K562 (cell line): ENCODE data around the gene BCKDHB. TPM values are rescaled to one million over a fixed set of nuclear protein-coding genes. Genes with fewer than 3 reads are reported as not detected.
A peak's percentile ranks its signal among the peaks of the same experiment; 100 is the strongest.

Experiments used
- ATAC-seq: fragments of 200-7000 bp; cut with Tn5 transposase; 3 replicates; pipeline ENCODE4 v1.9.1; 2020; ENCODE audit warnings: moderate library complexity
- BruUV-seq: library from RNA; stranded (reverse); fragments of 400-500 nt; replicated peaks from 2 replicates; lab custom pipeline; 2021; lab: Mats Ljungman, UMichigan
- CTCF ChIA-PET: fragments of 300-600 bp; formaldehyde crosslinking; extraction: SDS; loops from one replicate; lab custom pipeline; 2021; ENCODE audit warnings: low intra/inter-chr PET ratio; lab: Yijun Ruan, JAX
- POLR2A ChIA-PET: fragments of 300-600, 350-650 bp; sonication (Branson Sonifier 250); formaldehyde crosslinking; extraction: SDS; loops from one replicate; lab custom pipeline; 2021; ENCODE audit warnings: antibody characterized with exemption, inconsistent platforms; lab: Yijun Ruan, JAX
- DNase-seq, 4 experiments: peaks; one replicate each; pipeline versions ENCODE4 v3.0.0 to v3.0.0-alpha.2; 2011 to 2018; ENCODE audit warnings: low spot score in 3 of 4, mixed read lengths in 3 of 4; ENCODE audit errors: extremely low read depth in 1 of 4
- FAIRE-seq: peaks from 2 replicates; lab custom pipeline; 2011; peaks lifted over from hg19 to GRCh38; lab: Jason Lieb, UNC
- H2AFZ ChIP-seq: 2 replicates; pipeline ENCODE4 v1.6.0; 2011; ENCODE audit warnings: low read depth, low read length, control low read depth, inconsistent platforms
- H3K27ac ChIP-seq: fragments of 200-600 bp; 3 replicates; pipeline ENCODE4 v1.8.0; 2011; ENCODE audit warnings: low read depth, mild to moderate bottlenecking, control low read depth, inconsistent platforms, low read length, moderate library complexity, mixed read lengths; ENCODE audit errors: extremely low read depth
- H3K27me3 ChIP-seq, 2 experiments: fragments of 300-600 bp in 1 of 2; 2 replicates in 1 of 2; 3 replicates in 1 of 2; pipeline versions ENCODE4 v1.6.0 to v1.8.0; 2011; ENCODE audit warnings: inconsistent platforms in 2 of 2, low read length in 2 of 2, mild to moderate bottlenecking in 1 of 2, mixed read lengths in 1 of 2, moderate library complexity in 1 of 2; ENCODE audit not compliant: control insufficient read depth in 2 of 2, insufficient read depth in 2 of 2
- H3K36me3 ChIP-seq: fragments of 300-600 bp; 3 replicates; pipeline ENCODE4 v1.8.0; 2011; ENCODE audit warnings: mild to moderate bottlenecking, low read length, inconsistent platforms; ENCODE audit not compliant: control insufficient read depth, insufficient read depth
- H3K4me1 ChIP-seq, 2 experiments: fragments of 200-600 bp in 1 of 2; replicated peaks in 1 of 2; 2 replicates in 1 of 2; 3 replicates in 1 of 2; pipeline versions ENCODE4 v1.5.1 to v1.8.0; 2011; ENCODE audit warnings: inconsistent platforms in 2 of 2, low read length in 2 of 2, mild to moderate bottlenecking in 1 of 2, mixed read lengths in 1 of 2, moderate library complexity in 1 of 2; ENCODE audit not compliant: control insufficient read depth in 2 of 2, insufficient read depth in 2 of 2
- H3K4me2 ChIP-seq: 2 replicates; pipeline ENCODE4 v1.6.1; 2011; ENCODE audit warnings: low read length, control low read depth, inconsistent platforms, mixed read lengths; ENCODE audit not compliant: insufficient read depth
- H3K4me3 ChIP-seq: fragments of 200-600 bp; sonication (generic), shearing (Covaris generic); 2 replicates; pipeline ENCODE4 v1.5.1; 2016; ENCODE audit warnings: control low read depth, inconsistent platforms
- H3K79me2 ChIP-seq: fragments of 200-600 bp; 3 replicates; pipeline ENCODE4 v1.8.0; 2011; ENCODE audit warnings: low read length, inconsistent platforms; ENCODE audit not compliant: control insufficient read depth, insufficient read depth
- H3K9ac ChIP-seq, 2 experiments: 2 replicates each; pipeline versions ENCODE4 v1.6.0 to v1.6.1; 2011; ENCODE audit warnings: low read depth in 2 of 2, low read length in 2 of 2, control low read depth in 1 of 2, inconsistent platforms in 1 of 2, mild to moderate bottlenecking in 1 of 2, mixed read lengths in 1 of 2; ENCODE audit not compliant: insufficient read depth in 1 of 2
- H3K9me1 ChIP-seq: one replicate; pipeline ENCODE4 v1.6.0; 2011; ENCODE audit warnings: inconsistent platforms, mild to moderate bottlenecking, low read length, moderate library complexity; ENCODE audit not compliant: control insufficient read depth, insufficient read depth
- H3K9me3 ChIP-seq: replicated peaks from 2 replicates; pipeline ENCODE4 v1.5.1; 2011; ENCODE audit warnings: low read depth, low read length, inconsistent platforms; ENCODE audit not compliant: control insufficient read depth, insufficient read depth
- H4K20me1 ChIP-seq: replicated peaks from 2 replicates; pipeline ENCODE4 v1.6.1; 2011; ENCODE audit warnings: low read length, inconsistent platforms, mixed read lengths; ENCODE audit not compliant: control insufficient read depth, insufficient read depth
- ARID1B ChIP-seq: fragments of 450-650 bp; IDR thresholded peaks from 2 replicates; pipeline ENCODE4 v1.6.1; 2016; ENCODE audit warnings: antibody characterized with exemption, mild to moderate bottlenecking, inconsistent platforms
- DLX4 ChIP-seq: fragments of 250-450 bp; sonication (Bioruptor Pico); IDR thresholded peaks from 2 replicates; pipeline ENCODE4 v1.6.1; 2021; ENCODE audit warnings: mild to moderate bottlenecking
- HDAC2 ChIP-seq: fragments of 450-650 bp; IDR thresholded peaks from 2 replicates; pipeline ENCODE4 v1.6.1; 2016; ENCODE audit warnings: mild to moderate bottlenecking
- MAFK ChIP-seq: IDR thresholded peaks from 2 replicates; pipeline ENCODE4 v1.6.1; 2011; ENCODE audit warnings: low read length, improper control_type of control experiment
- MCM5 ChIP-seq: fragments of 450-650 bp; IDR thresholded peaks from 2 replicates; pipeline ENCODE4 v1.6.1; 2016; ENCODE audit warnings: low read depth
- RHOXF2B ChIP-seq: fragments of 250-450 bp; sonication (Bioruptor Pico); conservative IDR thresholded peaks from 2 replicates; pipeline ENCODE4 v1.5.1; 2021
- TBP ChIP-seq: optimal IDR thresholded peaks from 2 replicates; pipeline ENCODE3; 2011; ENCODE audit warnings: low read depth, low read length, improper control_type of control experiment
- ZNF318 ChIP-seq, 2 experiments: fragments of 450-650 bp; IDR thresholded peaks; 2 replicates each; pipeline ENCODE4 v1.6.1; 2016; ENCODE audit warnings: mild to moderate bottlenecking in 2 of 2, borderline replicate concordance in 1 of 2, low read depth in 1 of 2, moderate library complexity in 1 of 2
- ZNF785 ChIP-seq: fragments of 250-450 bp; sonication (Bioruptor Pico); IDR thresholded peaks from 2 replicates; pipeline ENCODE4 v1.4.0; 2020; ENCODE audit warnings: mild to moderate bottlenecking
- WGBS: fragments of 100-300 bp; shearing (Covaris generic); methylation state at CpG from one replicate; pipeline ENCODE4 v1.1.6; 2016; ENCODE audit warnings: low coverage, mixed read lengths; ENCODE audit not compliant: insufficient coverage; ENCODE audit errors: missing lambda C conversion rate; 5-methylcytosine and 5-hydroxymethylcytosine counted together
- in situ Hi-C: fragments of 300-500 bp; cut with MboI; formaldehyde crosslinking; loops from 4 replicates; pipeline ENCODE4 v1.15.0; 2018; ENCODE audit warnings: inconsistent platforms, mixed read lengths
- intact Hi-C: fragments of 100-400 bp; cut with micrococcal nuclease; formaldehyde crosslinking; loops from 2 replicates; pipeline ENCODE4 v1.14.2; 2022
- polyA plus RNA-seq, 8 experiments: library from polyadenylated mRNA; depleted of rRNA in 4 of 8; stranded (reverse) in 5 of 8; unstranded in 3 of 8; fragments of >200 nt; fragmentation: Nextera tagmentation in 2 of 8; fragmentation: Illumina TruSeq in 1 of 8; extraction: Ambion mirVana in 2 of 8; extraction: Trizol in 1 of 8; gene quantifications; 2 replicates each; pipeline versions ENCODE4 v1.2.1 to v1.2.3, GENCODE V29; 2011 to 2014; ENCODE audit warnings: inconsistent platforms in 1 of 8, missing spikeins in 1 of 8
- total RNA-seq, 7 experiments: library from RNA; depleted of rRNA in 6 of 7; stranded (reverse); fragments of >200 nt in 6 of 7; fragmentation: Illumina TruSeq in 2 of 7; extraction: Trizol in 2 of 7; gene quantifications; 2 replicates each; pipeline versions ENCODE4 v1.2.1 to v1.2.3, GENCODE V29; 2011 to 2021; ENCODE audit warnings: low replicate concordance in 1 of 7

The BCKDHB gene
- total and polyA plus RNA-seq, 9 of the 15 experiments (the other 6 are each of a cell fraction or from before 2014, with no cell fraction given), result 4.1 to 23.7 (median 7.5) TPM

DNA sequence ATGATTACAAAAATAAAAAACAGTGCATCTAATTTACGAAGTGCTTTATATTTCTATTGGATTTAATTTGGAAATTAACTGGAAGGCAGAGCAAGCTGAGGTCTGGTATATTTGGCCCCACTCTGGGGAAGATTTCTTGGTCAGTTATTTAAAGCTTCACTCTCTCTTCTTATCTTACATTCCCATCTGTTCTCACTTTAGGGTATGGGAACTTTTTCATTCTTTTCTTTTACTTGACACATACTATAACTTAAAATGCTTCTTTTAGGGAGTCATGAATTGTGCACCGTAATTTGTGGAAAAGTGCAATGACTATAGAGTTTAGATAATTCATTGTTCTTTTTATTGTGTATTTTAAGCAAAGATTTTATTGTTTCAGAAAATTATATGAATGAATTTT lies 170.4 kb downstream of the BCKDHB start:
- Histone ChIP-seq H3K4me1 (peaks cover 2 to 3% of the 10 kb centered on the region in 2 experiments; a peak in 2 of 5 replicates), H3K27me3 (no peaks in the 10 kb centered on the region), H3K9me1 (no peaks in the 10 kb centered on the region), H3K9me3 (no peaks in the 10 kb centered on the region), H3K79me2 (no peaks in the 10 kb centered on the region), H4K20me1 (no peaks in the 10 kb centered on the region), H3K4me2 (no peak overlapping the region), H2AFZ (no peak overlapping the region), H3K27ac (no peak overlapping the region), H3K9ac (no peak overlapping the region), H3K4me3 (no peak overlapping the region), H3K36me3 (no peaks in the 10 kb centered on the region)
- POLR2A ChIA-PET, result interaction anchor here (1.5 kb wide), 1 partner anchor 10 kb away, joined by 4 read pairs; no protein-coding TSS in a partner anchor
- in situ Hi-C loops, result no loop called here
- ATAC-seq (no peak), DNase-seq (peak; percentile 9 to 19 (median 12)), FAIRE-seq (no peak)
- intact Hi-C loops, result no loop called here
- BruUV-seq, result no TSS peak
- peak; percentile 40 for TF ChIP-seq ARID1B
- TF ChIP-seq HDAC2, result no peak
- TF ChIP-seq TBP, result no peak
- TF ChIP-seq DLX4 (CRISPR knock-in tag), result no peak
- no peak for TF ChIP-seq ZNF785
- WGBS, result 10% methylated on average over 2 of the region's 2 CpGs
- CTCF ChIA-PET, result no interaction called here

GRCh38 chr6:80277501-80277900 lies 171.0 kb downstream of the BCKDHB start:
- POLR2A ChIA-PET, result no interaction called here
- DNase-seq (no peak), ATAC-seq (no peak), FAIRE-seq (no peak)
- BruUV-seq, result no TSS peak
- no peak overlapping the region for H3K9ac ChIP-seq
- peaks cover 2 to 3% of the 10 kb centered on the region in 2 experiments; a peak in 2 of 5 replicates for H3K4me1 ChIP-seq
- H3K27me3 ChIP-seq, result no peaks in the 10 kb centered on the region
- no peak overlapping the region for H3K4me3 ChIP-seq
- H3K4me2 ChIP-seq, result no peak overlapping the region
- no peaks in the 10 kb centered on the region for H4K20me1 ChIP-seq
- no peaks in the 10 kb centered on the region for H3K36me3 ChIP-seq
- no peaks in the 10 kb centered on the region for H3K79me2 ChIP-seq
- no peaks in the 10 kb centered on the region for H3K9me3 ChIP-seq
- CTCF ChIA-PET, result no interaction called here
- intact Hi-C loops, result no loop called here
- in situ Hi-C loops, result no loop called here
- H3K9me1 ChIP-seq, result no peaks in the 10 kb centered on the region
- H2AFZ ChIP-seq, result no peak overlapping the region
- H3K27ac ChIP-seq, result no peak overlapping the region
- WGBS, result 89% methylated on average over 1 of the region's 1 CpG
- TF ChIP-seq ZNF318 (IDR thresholded peaks at IDR 0.05; ENCODE audit: borderline replicate concordance in 1 of 2, low read depth in 1 of 2) (no peak), MAFK (no peak), RHOXF2B (CRISPR knock-in tag) (no peak), MCM5 (no peak)
